Upper lobe of left lung (tissue), 6 donors: ENCODE data around the gene SLC30A7. TPM values are rescaled to one million over a fixed set of nuclear protein-coding genes. Genes with fewer than 3 reads are reported as not detected.

Source experiments
- ATAC-seq, 2 donors: fragments of 200-7000 bp; cut with Tn5 transposase; one replicate each; pipeline ENCODE4 v1.9.1; 2022; ENCODE audit warnings: mild to moderate bottlenecking in 2 of 2, moderate library complexity in 2 of 2; ENCODE audit not compliant: low FRiP score in 2 of 2
- DNase-seq, 2 donors: peaks; one replicate each; pipeline ENCODE4 v3.0.0-alpha.2; 2019 to 2020
- H3K27ac ChIP-seq, 4 donors: fragments of 200-600 bp; sonication (generic); one replicate each; pipeline ENCODE4 v1.5.1; 2016 to 2019
- H3K27me3 ChIP-seq, 4 donors: fragments of 200-600 bp; sonication (generic); one replicate each; pipeline ENCODE4 v1.5.1; 2017 to 2019
- H3K36me3 ChIP-seq, 4 donors: fragments of 200-600 bp; sonication (generic); one replicate each; pipeline ENCODE4 v1.5.1; 2016 to 2019
- H3K4me1 ChIP-seq, 4 donors: fragments of 200-600 bp; sonication (generic); one replicate each; pipeline ENCODE4 v1.5.1; 2018 to 2019
- H3K4me3 ChIP-seq, 4 donors: fragments of 200-600 bp; sonication (generic); one replicate each; pipeline ENCODE4 v1.5.1; 2017 to 2019; ENCODE audit warnings: mild to moderate bottlenecking in 2 of 4, moderate library complexity in 1 of 4
- H3K9me3 ChIP-seq, 4 donors: fragments of 200-600 bp; sonication (generic); one replicate each; pipeline ENCODE4 v1.5.1; 2018 to 2019
- EP300 ChIP-seq, 4 donors: sonication (generic); formaldehyde crosslinking; IDR thresholded peaks; one replicate each; pipeline ENCODE4 v1.5.1; 2017; ENCODE audit warnings: antibody characterized with exemption in 4 of 4, control low read depth in 2 of 4
- POLR2A ChIP-seq, 4 donors: fragments of 450-650 bp; IDR thresholded peaks; one replicate each; pipeline ENCODE4 v1.5.1; 2016 to 2017; ENCODE audit warnings: antibody characterized with exemption in 4 of 4, mild to moderate bottlenecking in 2 of 4
- POLR2AphosphoS5 ChIP-seq, 2 donors: sonication (generic); formaldehyde crosslinking; IDR thresholded peaks; one replicate each; pipeline ENCODE4 v1.5.1; 2017; ENCODE audit warnings: antibody characterized with exemption in 2 of 2
- WGBS, 2 donors: methylation state at CpG; one replicate each; pipeline ENCODE4 v1.1.5; 2017 to 2018; 5-methylcytosine and 5-hydroxymethylcytosine counted together
- total RNA-seq, 6 donors: library from RNA; depleted of rRNA in 4 of 6; stranded (reverse); fragments of >200 nt in 4 of 6; gene quantifications; one replicate each; pipeline versions ENCODE4 v1.1.0 to v1.2.1, GENCODE V29; 2016 to 2021
- TF ChIP-seq, protein P1 (sequence below), 6 experiments: fragments of 450-650 bp in 4 of 6; fragments of 200-600 bp in 2 of 6; sonication (generic) in 2 of 6; IDR thresholded peaks; one replicate each; pipeline ENCODE4 v1.5.1; 2016 to 2019; ENCODE audit warnings: antibody characterized with exemption in 6 of 6
- donor health status: DM: no; HTN: no; CAD: no; lungs with moderate emphysema.
- donor health status: DM: no; HTN: yes; CAD: no; lungs with severe emphysema.

Gene SLC30A7
- total RNA-seq, 6 donors from 2014 or later = 8.4 to 34.5 (median 26.4) TPM

GRCh38 chr1:100868364-100868995 is 27.4 kb upstream of the SLC30A7 start:
- no peak overlapping the region for H3K27ac ChIP-seq
- H3K36me3 ChIP-seq = no peaks in the 10 kb centered on the region
- DNase-seq = no peak
- peak in 1 of 2 donors; percentile 66 for ATAC-seq
- H3K9me3 ChIP-seq = no peaks in the 10 kb centered on the region
- H3K27me3 ChIP-seq = no peaks in the 10 kb centered on the region
- no peak overlapping the region for H3K4me3 ChIP-seq
- no peak for TF ChIP-seq EP300 (IDR thresholded peaks at IDR 0.05)
- TF ChIP-seq, protein P1, sequence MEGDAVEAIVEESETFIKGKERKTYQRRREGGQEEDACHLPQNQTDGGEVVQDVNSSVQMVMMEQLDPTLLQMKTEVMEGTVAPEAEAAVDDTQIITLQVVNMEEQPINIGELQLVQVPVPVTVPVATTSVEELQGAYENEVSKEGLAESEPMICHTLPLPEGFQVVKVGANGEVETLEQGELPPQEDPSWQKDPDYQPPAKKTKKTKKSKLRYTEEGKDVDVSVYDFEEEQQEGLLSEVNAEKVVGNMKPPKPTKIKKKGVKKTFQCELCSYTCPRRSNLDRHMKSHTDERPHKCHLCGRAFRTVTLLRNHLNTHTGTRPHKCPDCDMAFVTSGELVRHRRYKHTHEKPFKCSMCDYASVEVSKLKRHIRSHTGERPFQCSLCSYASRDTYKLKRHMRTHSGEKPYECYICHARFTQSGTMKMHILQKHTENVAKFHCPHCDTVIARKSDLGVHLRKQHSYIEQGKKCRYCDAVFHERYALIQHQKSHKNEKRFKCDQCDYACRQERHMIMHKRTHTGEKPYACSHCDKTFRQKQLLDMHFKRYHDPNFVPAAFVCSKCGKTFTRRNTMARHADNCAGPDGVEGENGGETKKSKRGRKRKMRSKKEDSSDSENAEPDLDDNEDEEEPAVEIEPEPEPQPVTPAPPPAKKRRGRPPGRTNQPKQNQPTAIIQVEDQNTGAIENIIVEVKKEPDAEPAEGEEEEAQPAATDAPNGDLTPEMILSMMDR (IDR thresholded peaks at IDR 0.05) = peak; percentile 44 to 72 (median 58)
- 18 to 19% methylated on average over 7 of the region's 7 CpGs for WGBS, 2 donors
- H3K4me1 ChIP-seq = no peaks in the 10 kb centered on the region

- H3K27ac ChIP-seq = no peak overlapping the region
- no peaks in the 10 kb centered on the region for H3K27me3 ChIP-seq
- H3K36me3 ChIP-seq = no peaks in the 10 kb centered on the region
- no peak for DNase-seq
- ATAC-seq = no peak
- no peaks in the 10 kb centered on the region for H3K4me1 ChIP-seq
- no peaks in the 10 kb centered on the region for H3K9me3 ChIP-seq
- TF ChIP-seq POLR2A (IDR thresholded peaks at IDR 0.05) (no peak), EP300 (IDR thresholded peaks at IDR 0.05) (no peak), POLR2AphosphoS5 (IDR thresholded peaks at IDR 0.05) (no peak)
- H3K4me3 ChIP-seq = no peak overlapping the region
- 81 to 84% methylated on average over 2 of the region's 2 CpGs for WGBS, 2 donors
Measured at GRCh38 chr1:100869996-100870395, 25.9 kb upstream of the SLC30A7 start.

DNA sequence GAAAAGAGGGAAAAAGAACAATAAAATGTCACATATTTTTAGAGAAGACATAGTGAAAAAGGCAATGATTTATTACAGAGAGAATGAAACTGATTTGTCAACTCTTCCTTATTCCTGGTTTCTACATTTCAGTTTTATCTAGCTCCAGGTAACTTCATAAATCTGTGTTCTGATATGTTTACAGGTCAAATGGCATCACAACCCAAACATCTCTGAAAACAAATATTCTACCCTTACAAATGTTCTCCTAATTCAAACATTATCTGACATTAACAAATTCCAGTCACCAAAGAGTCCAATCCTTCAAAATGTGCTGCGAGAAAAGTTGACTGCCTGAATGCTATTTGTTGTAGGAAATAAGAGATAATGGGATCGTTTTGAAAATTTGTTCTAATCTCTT is 21.5 kb upstream of the SLC30A7 start:
- WGBS, 2 donors = 73 to 84% methylated on average over 2 of the region's 2 CpGs
- H3K4me1 ChIP-seq = no peaks in the 10 kb centered on the region
- no peak for ATAC-seq
- no peak for TF ChIP-seq POLR2AphosphoS5 (IDR thresholded peaks at IDR 0.05)
- no peak for TF ChIP-seq EP300 (IDR thresholded peaks at IDR 0.05)
- TF ChIP-seq, protein P1 (IDR thresholded peaks at IDR 0.05) = no peak
- no peak for TF ChIP-seq POLR2A (IDR thresholded peaks at IDR 0.05)
- no peaks in the 10 kb centered on the region for H3K9me3 ChIP-seq
- no peak overlapping the region for H3K4me3 ChIP-seq
- H3K27me3 ChIP-seq = no peaks in the 10 kb centered on the region
- no peak overlapping the region for H3K27ac ChIP-seq
- no peaks in the 10 kb centered on the region for H3K36me3 ChIP-seq
- no peak for DNase-seq

GRCh38 chr1:100875228-100875627 is 20.7 kb upstream of the SLC30A7 start:
- no peak overlapping the region for H3K27ac ChIP-seq
- H3K9me3 ChIP-seq = no peaks in the 10 kb centered on the region
- no peak for DNase-seq
- no peaks in the 10 kb centered on the region for H3K36me3 ChIP-seq
- H3K4me1 ChIP-seq = no peaks in the 10 kb centered on the region
- 81 to 91% methylated on average over 3 of the region's 3 CpGs for WGBS, 2 donors
- ATAC-seq = no peak
- H3K27me3 ChIP-seq = no peaks in the 10 kb centered on the region
- TF ChIP-seq, protein P1 (IDR thresholded peaks at IDR 0.05) = no peak
- no peak for TF ChIP-seq POLR2AphosphoS5 (IDR thresholded peaks at IDR 0.05)
- TF ChIP-seq POLR2A (IDR thresholded peaks at IDR 0.05) = no peak
- no peak for TF ChIP-seq EP300 (IDR thresholded peaks at IDR 0.05)
- no peak overlapping the region for H3K4me3 ChIP-seq

- no peaks in the 10 kb centered on the region for H3K9me3 ChIP-seq
- no peaks in the 10 kb centered on the region for H3K36me3 ChIP-seq
- H3K27ac ChIP-seq = no peak overlapping the region
- TF ChIP-seq, protein P1 (IDR thresholded peaks at IDR 0.05) = no peak
- no peak for TF ChIP-seq POLR2AphosphoS5 (IDR thresholded peaks at IDR 0.05)
- no peak for TF ChIP-seq POLR2A (IDR thresholded peaks at IDR 0.05)
- TF ChIP-seq EP300 (IDR thresholded peaks at IDR 0.05) = no peak
- H3K4me3 ChIP-seq = no peak overlapping the region
- ATAC-seq (no peak), DNase-seq (no peak)
- no peaks in the 10 kb centered on the region for H3K4me1 ChIP-seq
- no peaks in the 10 kb centered on the region for H3K27me3 ChIP-seq
Measured at GRCh38 chr1:100876291-100876690, 19.6 kb upstream of the SLC30A7 start.
